ENCODE measurements around the gene DOLPP1.
"Not testable (repeated sequence)": the region's sequence is repeated elsewhere in the genome, so short reads cannot be mapped to it uniquely, and the experiment has no call there.

The DOLPP1 gene

GRCh38 chr9:129095908-129096307, 15.0 kb downstream of the DOLPP1 start:
- DNase-seq = no peak

- DNase-seq = no peak
Measured at GRCh38 chr9:129097671-129098306, 16.9 kb downstream of the DOLPP1 start.

GRCh38 chr9:129098328-129098727, 17.4 kb downstream of the DOLPP1 start:
- no peak for DNase-seq

- no peak for DNase-seq
Measured at GRCh38 chr9:129100383-129101169, 19.7 kb downstream of the DOLPP1 start.

- no peak for DNase-seq
Measured at GRCh38 chr9:129101279-129101678, 20.4 kb downstream of the DOLPP1 start.

GRCh38 chr9:129102095-129102525, 21.2 kb downstream of the DOLPP1 start:
- no peak for DNase-seq

- DNase-seq = peak; percentile 2
Measured at GRCh38 chr9:129102791-129103594, 22.1 kb downstream of the DOLPP1 start.

GRCh38 chr9:129103595-129103965, 22.7 kb downstream of the DOLPP1 start:
- no peak for DNase-seq

- DNase-seq = no peak
Measured at GRCh38 chr9:129104051-129104450, 23.1 kb downstream of the DOLPP1 start.

- no peak for DNase-seq
Measured at GRCh38 chr9:129105857-129106694, 25.2 kb downstream of the DOLPP1 start.

- no peak for DNase-seq
Measured at GRCh38 chr9:129107651-129108050, 26.7 kb downstream of the DOLPP1 start.

GRCh38 chr9:129108083-129108804, 27.3 kb downstream of the DOLPP1 start:
- DNase-seq = no peak

- DNase-seq = no peak
Measured at GRCh38 chr9:129108805-129109536, 28.1 kb downstream of the DOLPP1 start.

GRCh38 chr9:129109537-129109903, 28.6 kb downstream of the DOLPP1 start:
- no peak for DNase-seq

- DNase-seq = no peak
Measured at GRCh38 chr9:129109952-129110739, 29.2 kb downstream of the DOLPP1 start.

GRCh38 chr9:129110740-129111527, 30.0 kb downstream of the DOLPP1 start, which contains the start of the genes CRAT and PTPA:
Gene CRAT (minus strand): TSS chr9:129110793. CDS start chr9:129110509, 284 bp downstream.
Gene PTPA (plus strand): TSS chr9:129111415. CDS start chr9:129111601, 186 bp downstream.
- DNase-seq = peak; percentile 64

GRCh38 chr9:129111528-129112151, 30.7 kb downstream of the DOLPP1 start:
- peak; percentile 39 for DNase-seq

- not testable (repeated sequence) for DNase-seq
Measured at GRCh38 chr9:129112526-129112925, 31.6 kb downstream of the DOLPP1 start.

All from NCI-H524 treated with DMSO at 0.1 percent for 48 hours (cell line).